Suprapubic skin (tissue), 4 donors: ENCODE results near the gene PPP2R2D. TPM values are rescaled to one million over a fixed set of nuclear protein-coding genes. Genes with fewer than 3 reads are reported as not detected.

ENCODE experiments used
- DNase-seq, 2 donors: peaks; one replicate each; pipeline ENCODE4 v3.0.0-alpha.2; 2019; ENCODE audit warnings: low spot score in 2 of 2
- H3K27ac ChIP-seq: fragments of 200-600 bp; sonication (generic); one replicate; pipeline ENCODE4 v1.5.1; 2019
- H3K27me3 ChIP-seq: fragments of 200-600 bp; sonication (generic); one replicate; pipeline ENCODE4 v1.5.1; 2019
- H3K36me3 ChIP-seq: fragments of 200-600 bp; sonication (generic); one replicate; pipeline ENCODE4 v1.5.1; 2019
- H3K4me1 ChIP-seq: fragments of 200-600 bp; sonication (generic); one replicate; pipeline ENCODE4 v1.5.1; 2019
- H3K4me3 ChIP-seq: fragments of 200-600 bp; sonication (generic); one replicate; pipeline ENCODE4 v1.5.1; 2019; ENCODE audit warnings: mild to moderate bottlenecking
- H3K9me3 ChIP-seq: fragments of 200-600 bp; sonication (generic); one replicate; pipeline ENCODE4 v1.5.1; 2019
- EP300 ChIP-seq: sonication (generic); formaldehyde crosslinking; IDR thresholded peaks from one replicate; pipeline ENCODE4 v1.6.1; 2017; ENCODE audit warnings: antibody characterized with exemption
- POLR2A ChIP-seq, 2 donors: fragments of 450-650 bp; IDR thresholded peaks; one replicate each; pipeline ENCODE4 v1.6.1; 2017; ENCODE audit warnings: antibody characterized with exemption in 2 of 2, mild to moderate bottlenecking in 2 of 2, moderate library complexity in 2 of 2
- POLR2AphosphoS5 ChIP-seq, 3 donors: sonication (generic); formaldehyde crosslinking; IDR thresholded peaks; one replicate each; pipeline ENCODE4 v1.6.1; 2017; ENCODE audit warnings: antibody characterized with exemption in 3 of 3
- WGBS: methylation state at CpG from one replicate; pipeline ENCODE4 v1.1.5; 2018; 5-methylcytosine and 5-hydroxymethylcytosine counted together
- total RNA-seq, 4 donors: library from RNA; depleted of rRNA; stranded (reverse); fragments of >200 nt; gene quantifications; one replicate each; pipeline ENCODE4 v1.1.0, GENCODE V29; 2016
- TF ChIP-seq, protein P1 (sequence below), 2 donors: fragments of 200-600 bp in 1 of 2; fragments of 450-650 bp in 1 of 2; sonication (generic) in 1 of 2; IDR thresholded peaks; one replicate each; pipeline ENCODE4 v1.5.1; 2016 to 2019; ENCODE audit warnings: antibody characterized with exemption in 2 of 2, mild to moderate bottlenecking in 1 of 2, moderate library complexity in 1 of 2

Gene PPP2R2D
- total RNA-seq, 4 donors from 2014 or later: 22.6 to 67.2 (median 30.1) TPM

DNA sequence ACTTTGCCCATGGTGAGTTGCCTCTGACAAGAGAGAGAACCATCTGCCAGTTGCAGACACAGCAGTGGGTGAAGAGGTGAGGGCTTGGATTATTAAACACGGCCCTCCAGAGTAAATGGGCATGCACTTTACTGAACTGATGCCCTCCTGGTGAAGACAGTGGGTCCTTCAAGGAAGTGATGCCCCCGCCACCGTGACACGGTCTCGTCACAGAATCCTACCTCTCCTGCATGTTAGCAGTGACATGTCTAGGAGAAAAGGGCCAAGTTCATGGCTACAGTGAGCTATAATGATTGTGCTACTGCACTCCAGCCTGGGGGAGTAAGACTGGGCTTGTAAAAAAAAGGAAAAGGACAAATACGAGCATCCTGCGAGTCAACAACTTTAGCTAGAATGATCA, 78.5 kb downstream of the PPP2R2D start:
- Histone ChIP-seq H3K4me3 (peak overlapping the region; percentile 82), H3K36me3 (no peaks in the 10 kb centered on the region), H3K27me3 (no peaks in the 10 kb centered on the region), H3K27ac (no peak overlapping the region), H3K4me1 (peaks cover 30% of the 10 kb centered on the region), H3K9me3 (no peaks in the 10 kb centered on the region)
- 65% methylated on average over 7 of the region's 7 CpGs for WGBS
- no peak for DNase-seq
- TF ChIP-seq, protein P1, sequence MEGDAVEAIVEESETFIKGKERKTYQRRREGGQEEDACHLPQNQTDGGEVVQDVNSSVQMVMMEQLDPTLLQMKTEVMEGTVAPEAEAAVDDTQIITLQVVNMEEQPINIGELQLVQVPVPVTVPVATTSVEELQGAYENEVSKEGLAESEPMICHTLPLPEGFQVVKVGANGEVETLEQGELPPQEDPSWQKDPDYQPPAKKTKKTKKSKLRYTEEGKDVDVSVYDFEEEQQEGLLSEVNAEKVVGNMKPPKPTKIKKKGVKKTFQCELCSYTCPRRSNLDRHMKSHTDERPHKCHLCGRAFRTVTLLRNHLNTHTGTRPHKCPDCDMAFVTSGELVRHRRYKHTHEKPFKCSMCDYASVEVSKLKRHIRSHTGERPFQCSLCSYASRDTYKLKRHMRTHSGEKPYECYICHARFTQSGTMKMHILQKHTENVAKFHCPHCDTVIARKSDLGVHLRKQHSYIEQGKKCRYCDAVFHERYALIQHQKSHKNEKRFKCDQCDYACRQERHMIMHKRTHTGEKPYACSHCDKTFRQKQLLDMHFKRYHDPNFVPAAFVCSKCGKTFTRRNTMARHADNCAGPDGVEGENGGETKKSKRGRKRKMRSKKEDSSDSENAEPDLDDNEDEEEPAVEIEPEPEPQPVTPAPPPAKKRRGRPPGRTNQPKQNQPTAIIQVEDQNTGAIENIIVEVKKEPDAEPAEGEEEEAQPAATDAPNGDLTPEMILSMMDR (IDR thresholded peaks at IDR 0.05): no peak
- TF ChIP-seq EP300: no peak
- no peak for TF ChIP-seq POLR2AphosphoS5 (IDR thresholded peaks at IDR 0.05)
- TF ChIP-seq POLR2A (IDR thresholded peaks at IDR 0.05): no peak

DNA sequence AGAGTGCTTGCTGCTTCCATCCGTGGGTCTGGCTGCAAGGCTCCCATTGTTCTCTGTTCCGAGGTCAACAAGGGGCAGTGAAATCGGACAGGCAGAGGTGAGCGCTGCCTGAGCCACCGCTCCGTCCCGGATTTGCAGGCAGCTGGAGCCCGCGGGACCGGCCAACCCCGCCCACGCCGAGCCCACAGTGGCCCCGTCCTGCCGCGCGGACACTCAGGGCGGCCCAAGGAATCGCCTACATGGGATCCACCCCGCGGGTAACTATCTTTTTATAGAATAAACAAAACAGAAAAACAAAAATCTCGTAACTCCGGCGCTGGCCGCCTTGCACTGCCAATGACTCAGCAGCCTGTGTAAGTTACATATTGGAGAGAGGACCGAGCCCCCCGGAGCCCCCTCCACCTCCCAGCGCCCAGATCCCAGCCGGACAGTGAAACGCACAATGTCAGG, 79.0 kb downstream of the PPP2R2D start:
- Histone ChIP-seq H3K27me3 (no peaks in the 10 kb centered on the region), H3K9me3 (no peaks in the 10 kb centered on the region), H3K27ac (no peak overlapping the region), H3K4me3 (peak overlapping the region; percentile 82), H3K36me3 (no peaks in the 10 kb centered on the region), H3K4me1 (peaks cover 30% of the 10 kb centered on the region)
- TF ChIP-seq POLR2AphosphoS5 (IDR thresholded peaks at IDR 0.05): no peak
- DNase-seq: peak in 1 of 2 donors; percentile 78
- 22% methylated on average over 30 of the region's 30 CpGs for WGBS

DNA sequence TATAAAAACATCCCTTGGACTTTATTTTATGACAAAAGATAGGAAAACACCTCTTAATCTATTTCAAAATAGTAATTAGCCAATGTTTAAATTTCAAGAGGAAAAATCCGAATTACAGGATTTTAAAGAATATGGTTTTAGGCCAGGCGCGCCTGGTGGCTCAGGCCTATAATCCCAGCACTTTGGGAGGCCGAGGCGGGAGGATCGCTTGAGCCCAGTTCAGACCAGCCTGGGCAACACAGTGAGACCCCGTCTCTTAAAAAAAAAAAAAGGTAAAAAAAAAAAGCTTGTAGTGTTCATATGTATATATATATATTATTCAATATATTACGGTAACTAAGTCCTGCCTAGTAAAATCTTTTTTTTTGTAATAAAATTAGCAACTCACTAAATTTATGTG, 79.5 kb downstream of the PPP2R2D start:
- WGBS: 84% methylated on average over 8 of the region's 8 CpGs
- TF ChIP-seq, protein P1 (IDR thresholded peaks at IDR 0.05): no peak
- no peak for TF ChIP-seq POLR2AphosphoS5 (IDR thresholded peaks at IDR 0.05)
- no peak for TF ChIP-seq POLR2A (IDR thresholded peaks at IDR 0.05)
- TF ChIP-seq EP300: no peak
- no peaks in the 10 kb centered on the region for H3K27me3 ChIP-seq
- H3K9me3 ChIP-seq: no peaks in the 10 kb centered on the region
- no peaks in the 10 kb centered on the region for H3K36me3 ChIP-seq
- no peak overlapping the region for H3K27ac ChIP-seq
- DNase-seq: no peak
- H3K4me1 ChIP-seq: peaks cover 30% of the 10 kb centered on the region
- H3K4me3 ChIP-seq: peak overlapping the region; percentile 82

DNA sequence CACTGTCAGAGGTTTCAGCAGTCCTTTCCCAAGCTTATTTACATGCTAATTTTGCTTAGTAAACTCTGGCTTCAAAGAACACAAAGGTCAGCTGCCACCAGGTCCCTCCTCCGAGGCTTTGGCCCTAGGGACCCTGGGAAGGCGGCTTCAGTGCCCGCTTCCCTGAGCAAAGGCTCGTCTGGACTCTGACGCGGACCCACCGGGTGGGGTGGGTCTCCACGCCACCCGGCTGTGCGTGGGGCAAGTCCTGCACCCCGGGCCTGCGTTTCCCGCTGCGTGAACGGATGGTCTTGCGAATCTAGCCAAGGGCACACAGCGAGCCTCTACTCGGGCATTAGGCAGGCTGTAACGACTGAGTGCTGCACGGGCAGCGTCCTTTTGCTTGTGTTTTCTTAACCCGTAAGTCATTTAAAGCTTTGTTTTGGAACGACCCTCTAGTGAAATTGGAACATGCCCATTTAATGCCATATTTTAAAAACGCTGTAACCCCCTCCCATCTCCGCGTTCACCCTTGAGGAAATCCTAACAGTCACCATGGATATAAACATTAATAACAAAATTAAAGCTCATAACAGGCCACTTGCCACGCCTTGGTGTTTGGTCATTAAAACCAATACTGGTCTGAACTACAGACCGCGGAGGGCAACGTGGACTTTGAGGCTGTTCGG, 80.1 kb downstream of the PPP2R2D start:
- H3K4me3 ChIP-seq: peak overlapping the region; percentile 82
- no peaks in the 10 kb centered on the region for H3K36me3 ChIP-seq
- H3K27me3 ChIP-seq: no peaks in the 10 kb centered on the region
- WGBS: 9% methylated on average over 27 of the region's 31 CpGs
- peaks cover 30% of the 10 kb centered on the region for H3K4me1 ChIP-seq
- no peak for DNase-seq
- peak overlapping the region; percentile 50 for H3K27ac ChIP-seq
- no peaks in the 10 kb centered on the region for H3K9me3 ChIP-seq
- TF ChIP-seq POLR2A (IDR thresholded peaks at IDR 0.05) (no peak), EP300 (no peak), POLR2AphosphoS5 (IDR thresholded peaks at IDR 0.05) (no peak)
- TF ChIP-seq, protein P1 (IDR thresholded peaks at IDR 0.05): no peak

DNA sequence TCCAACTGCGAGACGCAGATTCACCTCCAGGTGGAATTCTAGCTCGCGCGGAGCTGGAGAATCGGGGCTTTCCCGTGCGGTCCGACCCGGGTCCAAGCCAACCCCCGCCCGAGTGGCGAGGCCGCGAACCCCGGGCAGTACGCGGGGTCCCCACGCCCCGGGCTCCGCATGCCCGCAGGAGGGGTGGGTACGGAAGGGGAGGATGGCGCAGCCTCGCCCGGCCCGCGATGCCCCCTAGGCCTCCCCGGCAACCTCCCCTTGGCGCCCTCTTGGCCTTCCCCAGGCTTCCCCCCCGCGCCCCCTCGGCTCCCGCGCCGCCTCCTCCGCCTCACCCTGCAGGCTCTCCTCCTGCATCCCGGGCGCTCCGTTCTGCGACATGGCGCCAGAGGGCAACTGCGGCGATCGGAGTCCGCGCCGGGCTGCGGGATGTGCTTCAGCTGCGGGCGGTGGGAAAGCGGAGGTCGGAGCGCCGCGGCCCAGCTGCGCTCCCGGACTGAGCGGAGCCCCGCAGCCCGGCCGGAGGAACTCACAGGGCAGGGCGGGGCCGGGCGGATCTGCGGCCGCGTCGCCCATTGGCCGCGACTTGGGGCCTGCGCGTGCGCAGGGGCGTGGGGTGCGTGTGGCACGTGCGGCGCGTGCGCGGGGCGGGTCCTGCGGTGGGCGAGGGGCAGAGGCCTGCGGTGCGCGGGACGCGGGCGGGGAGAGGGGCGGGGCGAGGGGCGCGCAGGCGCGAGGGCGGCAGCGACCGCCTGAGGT, 80.8 kb downstream of the PPP2R2D start, which contains the start of gene BNIP3:
Gene BNIP3 (minus strand): TSS at position 495 of the 756 bp plus-strand sequence. CDS start 117 bp downstream, at position 378.
- WGBS: 5% methylated on average over 7 of the region's 100 CpGs

More for the DNA sequence above, 80.8 kb downstream of the PPP2R2D start, which contains the start of gene BNIP3:
- TF ChIP-seq, protein P1 (IDR thresholded peaks at IDR 0.05): no peak
- TF ChIP-seq POLR2AphosphoS5 (IDR thresholded peaks at IDR 0.05) (peak in 1 of 3 donors; percentile 43), EP300 (no peak), POLR2A (IDR thresholded peaks at IDR 0.05) (peak in 1 of 2 donors; percentile 90)
- H3K4me3 ChIP-seq: peak within 1 kb of the TSS; percentile 82
- peak within 1 kb of the TSS; percentile 55 for H3K27ac ChIP-seq
- DNase-seq: peak; percentile 95 to 96
- no peaks in the 10 kb centered on the region for H3K36me3 ChIP-seq
- H3K4me1 ChIP-seq: peaks cover 30% of the 10 kb centered on the region
- no peaks in the 10 kb centered on the region for H3K9me3 ChIP-seq
- no peaks in the 10 kb centered on the region for H3K27me3 ChIP-seq
